Adrenal gland (tissue), 12 donors: ENCODE measurements around the gene CEP295NL. TPM values are rescaled to one million over a fixed set of nuclear protein-coding genes. Genes with fewer than 3 reads are reported as not detected.
A peak's percentile ranks its signal among the peaks of the same experiment; 100 is the strongest.

Experiments used
- DNase-seq, 7 donors: peaks; one replicate each; pipeline ENCODE4 v3.0.0-alpha.2; 2019 to 2020
- H3K27ac ChIP-seq, 5 donors: fragments of 200-600 bp; sonication (generic) in 4 of 5; 1 replicate in 3 of 5; 2 replicates in 2 of 5; pipeline versions ENCODE4 v1.5.1 to v1.8.0; 2016 to 2020; ENCODE audit warnings: mild to moderate bottlenecking in 1 of 5
- H3K27me3 ChIP-seq: fragments of 200-600 bp; 2 replicates; pipeline ENCODE4 v1.8.0; 2021
- H3K36me3 ChIP-seq, 2 donors: fragments of 200-600 bp; replicated peaks in 1 of 2; 1 replicate in 1 of 2; 2 replicates in 1 of 2; pipeline versions ENCODE4 v1.5.1 to v1.8.0; 2018 to 2022
- H3K4me1 ChIP-seq, 2 donors: fragments of 200-600 bp; replicated peaks in 1 of 2; 1 replicate in 1 of 2; 2 replicates in 1 of 2; pipeline versions ENCODE4 v1.5.1 to v1.8.0; 2018 to 2021
- H3K4me3 ChIP-seq, 4 donors: fragments of 200-600 bp; sonication (generic) in 3 of 4; one replicate each; pipeline ENCODE4 v1.5.1; 2016 to 2018
- H3K9me3 ChIP-seq, 3 donors: fragments of 200-600 bp; sonication (generic) in 1 of 3; replicated peaks in 1 of 3; 1 replicate in 2 of 3; 2 replicates in 1 of 3; pipeline versions ENCODE4 v1.5.1 to v1.8.0; 2016 to 2021
- CTCF ChIP-seq, 6 experiments: fragments of 450-650 bp in 4 of 6; fragments of 200-600 bp in 2 of 6; sonication (generic) in 1 of 6; IDR thresholded peaks; 1 replicate in 5 of 6; 2 replicates in 1 of 6; pipeline versions ENCODE4 v1.5.1 to v1.8.0; 2016 to 2021; ENCODE audit warnings: antibody characterized with exemption in 6 of 6, mild to moderate bottlenecking in 2 of 6, moderate library complexity in 1 of 6
- POLR2A ChIP-seq, 2 donors: fragments of 450-650 bp; IDR thresholded peaks; one replicate each; pipeline ENCODE4 v1.6.1; 2017; ENCODE audit warnings: antibody characterized with exemption in 2 of 2, mild to moderate bottlenecking in 2 of 2, moderate library complexity in 1 of 2
- WGBS, 4 donors: extraction: QIAGEN DNeasy Blood & Tissue Kit in 2 of 4; methylation state at CpG; one replicate each; pipeline versions ENCODE4 v1.1.5 to v1.1.7; 2013 to 2017; 5-methylcytosine and 5-hydroxymethylcytosine counted together
- intact Hi-C, 2 donors: fragments of 100-400 bp; cut with DNase I; formaldehyde crosslinking; loops; one replicate each; pipeline versions ENCODE4 v1.14.1 to v1.15.0; 2022 to 2023
- polyA plus RNA-seq, 3 donors: library from polyadenylated mRNA; stranded (reverse); fragments of 200-250 nt in 2 of 3; fragments of 350-450 nt in 1 of 3; fragmentation: Illumina TruSeq in 1 of 3; extraction: RNeasy Lipid Tissue Mini Kit (QIAGEN cat#74804) in 1 of 3; gene quantifications; one replicate each; pipeline ENCODE4 v1.2.3, GENCODE V29; 2013 to 2014
- total RNA-seq, 9 donors: library from RNA; depleted of rRNA in 4 of 9; stranded (reverse); fragments of >200 nt in 4 of 9; fragments of 120-200 nt in 1 of 9; fragmentation: NEBNext Ultra II Directional in 1 of 9; extraction: Animal tissue kit (Norgen Biotek cat#: 25700) in 1 of 9; gene quantifications; one replicate each; pipeline versions ENCODE4 v1.1.0 to v1.2.4, GENCODE V29; 2013 to 2023
- donor health status: healthy with polysubstance abuse.
- donor health status: Bipolar disorder and iron deficiency.
- donor health status: DM: yes; HTN: yes; CAD: no.
- donor health status: DM: no; HTN: no; CAD: no.
- donor health status: DM: no; HTN: no; CAD: no.
- donor health status: DM: yes; HTN: yes; CAD: no.

The CEP295NL gene
- total and polyA plus RNA-seq, 12 donors: 0.07 to 5.1 (median 0.95) TPM

GRCh38 chr17:78919861-78920450 lies 17.0 kb upstream of the CEP295NL start:
- TF ChIP-seq CTCF (IDR thresholded peaks at IDR 0.05): no peak
- no peak for TF ChIP-seq POLR2A (IDR thresholded peaks at IDR 0.05)
- DNase-seq: no peak

GRCh38 chr17:78918979-78919378 lies 16.0 kb upstream of the CEP295NL start:
- Histone ChIP-seq H3K4me3 (no peak overlapping the region), H3K4me1 (peaks cover 41 to 84% of the 10 kb centered on the region in 2 donors), H3K27ac (peak overlapping the region in 2 of 5 donors; percentile 30 to 48), H3K36me3 (no peaks in the 10 kb centered on the region), H3K27me3 (no peaks in the 10 kb centered on the region), H3K9me3 (no peaks in the 10 kb centered on the region)
- 33 to 86% (median 82%) methylated on average over 1 to 14 of the region's 14 CpGs for WGBS, 4 donors
- TF ChIP-seq POLR2A (IDR thresholded peaks at IDR 0.05): no peak
- TF ChIP-seq CTCF (IDR thresholded peaks at IDR 0.05): no peak
- intact Hi-C loops: no loop called here
- no peak for DNase-seq

More at GRCh38 chr17:78919861-78920450, 17.0 kb upstream of the CEP295NL start:
- Histone ChIP-seq H3K27me3 (no peaks in the 10 kb centered on the region), H3K4me3 (no peak overlapping the region), H3K27ac (peak overlapping the region in 1 of 5 donors; percentile 96), H3K36me3 (no peaks in the 10 kb centered on the region), H3K4me1 (peaks cover 41 to 81% of the 10 kb centered on the region in 2 donors), H3K9me3 (no peaks in the 10 kb centered on the region)
- intact Hi-C loops: no loop called here
- 76 to 82% (median 77%) methylated on average over 15 to 20 of the region's 20 CpGs for WGBS, 4 donors

GRCh38 chr17:78917451-78918275 lies 14.7 kb upstream of the CEP295NL start:
- Histone ChIP-seq H3K27ac (peak overlapping the region in 2 of 5 donors; percentile 26 to 61), H3K9me3 (no peaks in the 10 kb centered on the region), H3K4me1 (peaks cover 34 to 72% of the 10 kb centered on the region in 2 donors), H3K36me3 (no peaks in the 10 kb centered on the region), H3K4me3 (no peak overlapping the region), H3K27me3 (no peaks in the 10 kb centered on the region)
- TF ChIP-seq CTCF (IDR thresholded peaks at IDR 0.05) (no peak), POLR2A (IDR thresholded peaks at IDR 0.05) (no peak)
- intact Hi-C loops: no loop called here
- no peak for DNase-seq
- 68 to 79% (median 79%) methylated on average over 21 of the region's 21 CpGs for WGBS, 4 donors

- H3K27me3 ChIP-seq: no peaks in the 10 kb centered on the region
- peak; percentile 61 to 86 (median 84) for DNase-seq
- H3K9me3 ChIP-seq: no peaks in the 10 kb centered on the region
- intact Hi-C loops: no loop called here
- H3K27ac ChIP-seq: peak overlapping the region; percentile 28 to 97 (median 82)
- 34 to 55% (median 49%) methylated on average over 12 to 17 of the region's 17 CpGs for WGBS, 4 donors
- peaks cover 31 to 72% of the 10 kb centered on the region in 2 donors for H3K4me1 ChIP-seq
- peak overlapping the region in 1 of 4 donors; percentile 32 for H3K4me3 ChIP-seq
- H3K36me3 ChIP-seq: no peaks in the 10 kb centered on the region
- no peak for TF ChIP-seq CTCF (IDR thresholded peaks at IDR 0.05)
- peak in 1 of 2 donors; percentile 17 for TF ChIP-seq POLR2A (IDR thresholded peaks at IDR 0.05)
Measured at GRCh38 chr17:78915872-78916632, 13.1 kb upstream of the CEP295NL start.
